Measurements from ENCODE around the gene CBLL2. TPM values are rescaled to one million over a fixed set of nuclear protein-coding genes. Genes with fewer than 3 reads are reported as not detected.

CBLL2 gene
- total RNA-seq, 2 donors from 2014 or later = not detected

- Mint-ChIP-seq H3K4me3 (no peak overlapping the region), H3K4me1 (peaks cover 5% of the 10 kb centered on the region), H3K36me3 (ENCODE audit: low read depth) (no peaks in the 10 kb centered on the region), H3K27ac (no peak overlapping the region), H3K27me3 (ENCODE audit: insufficient read depth) (no peaks in the 10 kb centered on the region), H3K9me3 (no peaks in the 10 kb centered on the region)
- no peak for DNase-seq
- TF ChIP-seq, protein P1, sequence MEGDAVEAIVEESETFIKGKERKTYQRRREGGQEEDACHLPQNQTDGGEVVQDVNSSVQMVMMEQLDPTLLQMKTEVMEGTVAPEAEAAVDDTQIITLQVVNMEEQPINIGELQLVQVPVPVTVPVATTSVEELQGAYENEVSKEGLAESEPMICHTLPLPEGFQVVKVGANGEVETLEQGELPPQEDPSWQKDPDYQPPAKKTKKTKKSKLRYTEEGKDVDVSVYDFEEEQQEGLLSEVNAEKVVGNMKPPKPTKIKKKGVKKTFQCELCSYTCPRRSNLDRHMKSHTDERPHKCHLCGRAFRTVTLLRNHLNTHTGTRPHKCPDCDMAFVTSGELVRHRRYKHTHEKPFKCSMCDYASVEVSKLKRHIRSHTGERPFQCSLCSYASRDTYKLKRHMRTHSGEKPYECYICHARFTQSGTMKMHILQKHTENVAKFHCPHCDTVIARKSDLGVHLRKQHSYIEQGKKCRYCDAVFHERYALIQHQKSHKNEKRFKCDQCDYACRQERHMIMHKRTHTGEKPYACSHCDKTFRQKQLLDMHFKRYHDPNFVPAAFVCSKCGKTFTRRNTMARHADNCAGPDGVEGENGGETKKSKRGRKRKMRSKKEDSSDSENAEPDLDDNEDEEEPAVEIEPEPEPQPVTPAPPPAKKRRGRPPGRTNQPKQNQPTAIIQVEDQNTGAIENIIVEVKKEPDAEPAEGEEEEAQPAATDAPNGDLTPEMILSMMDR (conservative IDR thresholded peaks at IDR 0.05) = no peak
- Histone ChIP-seq H3K4me1 (ENCODE audit: control insufficient read depth, insufficient read depth, low read length) (no peaks in the 10 kb centered on the region), H3K36me3 (ENCODE audit: control insufficient read depth, insufficient read depth, low read length) (no peaks in the 10 kb centered on the region), H3K27me3 (ENCODE audit: control insufficient read depth, insufficient read depth, low read length, poor library complexity, severe bottlenecking) (no peaks in the 10 kb centered on the region), H3K27ac (ENCODE audit: low read depth, low read length) (no peak overlapping the region), H3K9ac (ENCODE audit: extremely low read depth, low read length, poor library complexity, severe bottlenecking) (no peak overlapping the region), H3K9me3 (ENCODE audit: control insufficient read depth, low read length) (no peaks in the 10 kb centered on the region), H3K4me3 (ENCODE audit: low read length) (no peak overlapping the region)
- WGBS, 2 experiments (ENCODE audit: insufficient coverage in 1 of 2, insufficient read length in 1 of 2) = 60 to 79% methylated on average over 1 to 4 of the region's 5 CpGs
These were observed 41.5 kb downstream of the CBLL2 start for GRCh38 chrX:22314211-22314610.

DNA sequence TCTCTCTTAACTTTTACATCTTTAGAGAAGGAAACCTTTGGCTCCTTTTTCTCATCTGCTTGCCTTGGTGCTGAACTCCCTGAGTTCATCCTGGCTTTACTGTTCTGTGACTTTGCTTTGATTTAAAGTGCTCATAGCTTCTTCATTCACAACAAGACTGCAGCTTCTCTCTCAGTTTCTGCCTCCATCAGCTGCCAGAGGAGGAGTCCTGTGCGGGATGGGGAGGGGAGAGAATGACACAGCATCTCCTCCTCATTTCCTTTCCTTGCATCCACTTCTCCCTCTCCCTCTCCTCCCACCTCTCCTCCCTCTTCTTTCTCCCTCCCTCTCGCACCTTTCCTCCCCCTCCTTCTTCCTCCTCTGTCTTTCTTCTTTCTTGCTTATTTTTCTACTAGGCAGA is 42.0 kb downstream of the CBLL2 start:
- H3K9ac ChIP-seq (ENCODE audit: extremely low read depth, low read length, poor library complexity, severe bottlenecking) = no peak overlapping the region
- TF ChIP-seq, protein P1 (conservative IDR thresholded peaks at IDR 0.05) = no peak
- H3K4me1 ChIP-seq (ENCODE audit: control insufficient read depth, insufficient read depth, low read length) = no peaks in the 10 kb centered on the region
- H3K27me3 ChIP-seq (ENCODE audit: control insufficient read depth, insufficient read depth, low read length, poor library complexity, severe bottlenecking) = no peaks in the 10 kb centered on the region
- H3K9me3 ChIP-seq (ENCODE audit: control insufficient read depth, low read length) = no peaks in the 10 kb centered on the region
- no peak overlapping the region for H3K4me3 ChIP-seq (ENCODE audit: low read length)
- no peak overlapping the region for H3K27ac ChIP-seq (ENCODE audit: low read depth, low read length)
- H3K36me3 ChIP-seq (ENCODE audit: control insufficient read depth, insufficient read depth, low read length) = no peaks in the 10 kb centered on the region
- peak; percentile 64 for DNase-seq
- WGBS, 2 experiments (ENCODE audit: insufficient coverage in 1 of 2, insufficient read length in 1 of 2) = no CpG with 5 or more reads among the region's 2 CpGs
- no peak overlapping the region for H3K4me3 Mint-ChIP-seq
- H3K9me3 Mint-ChIP-seq = no peaks in the 10 kb centered on the region
- H3K27ac Mint-ChIP-seq = peak overlapping the region; percentile 76
- H3K4me1 Mint-ChIP-seq = peaks cover 6% of the 10 kb centered on the region
- H3K36me3 Mint-ChIP-seq (ENCODE audit: low read depth) = no peaks in the 10 kb centered on the region
- H3K27me3 Mint-ChIP-seq (ENCODE audit: insufficient read depth) = no peaks in the 10 kb centered on the region

DNA sequence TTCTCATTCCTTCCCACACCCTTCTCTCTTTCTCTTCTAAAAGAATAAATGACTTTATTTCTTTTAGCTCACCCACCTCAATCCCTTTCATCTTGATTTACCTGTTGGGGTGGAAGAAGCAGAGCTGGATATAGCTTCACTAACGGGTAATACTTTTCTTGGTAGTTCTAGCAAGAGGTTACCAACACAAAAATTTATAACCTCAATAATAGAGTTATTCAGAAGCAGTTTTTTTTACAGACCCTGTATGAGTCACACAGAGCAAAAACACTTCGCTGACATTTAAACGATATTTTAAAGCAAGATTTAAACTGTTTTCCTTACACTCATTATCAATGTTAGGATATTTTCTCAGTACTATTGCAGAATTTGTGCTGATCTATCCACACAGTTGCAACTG is 42.4 kb downstream of the CBLL2 start:
- Mint-ChIP-seq H3K4me3 (no peak overlapping the region), H3K27ac (no peak overlapping the region), H3K4me1 (peaks cover 9% of the 10 kb centered on the region), H3K27me3 (ENCODE audit: insufficient read depth) (no peaks in the 10 kb centered on the region), H3K36me3 (ENCODE audit: low read depth) (no peaks in the 10 kb centered on the region), H3K9me3 (no peaks in the 10 kb centered on the region)
- no peak overlapping the region for H3K27ac ChIP-seq (ENCODE audit: low read depth, low read length)
- no peaks in the 10 kb centered on the region for H3K27me3 ChIP-seq (ENCODE audit: control insufficient read depth, insufficient read depth, low read length, poor library complexity, severe bottlenecking)
- 71 to 76% methylated on average over 2 to 3 of the region's 3 CpGs for WGBS, 2 experiments (ENCODE audit: insufficient coverage in 1 of 2, insufficient read length in 1 of 2)
- H3K9me3 ChIP-seq (ENCODE audit: control insufficient read depth, low read length) = no peaks in the 10 kb centered on the region
- no peak overlapping the region for H3K9ac ChIP-seq (ENCODE audit: extremely low read depth, low read length, poor library complexity, severe bottlenecking)
- no peaks in the 10 kb centered on the region for H3K4me1 ChIP-seq (ENCODE audit: control insufficient read depth, insufficient read depth, low read length)
- TF ChIP-seq, protein P1 (conservative IDR thresholded peaks at IDR 0.05) = no peak
- no peaks in the 10 kb centered on the region for H3K36me3 ChIP-seq (ENCODE audit: control insufficient read depth, insufficient read depth, low read length)
- no peak overlapping the region for H3K4me3 ChIP-seq (ENCODE audit: low read length)
- DNase-seq = no peak
